ENCODE data around the gene PCDHA10. TPM values are rescaled to one million over a fixed set of nuclear protein-coding genes. Genes with fewer than 3 reads are reported as not detected.

PCDHA10 gene
- total RNA-seq, 1 experiment from 2014 or later: 10.8 TPM

- POLR2A ChIA-PET: no interaction called here
- ATAC-seq: no peak
- CTCF ChIA-PET: interaction anchor here (0.8 to 4.0 kb wide), 3 partner anchors 21 to 259 kb away, joined by 4 to 17 read pairs (median 10); partner anchors contain the start of genes PCDHA8 and PCDHB4
- H3K27me3 Mint-ChIP-seq (ENCODE audit: low read depth): no peaks in the 10 kb centered on the region
- TF ChIP-seq USF2 (CRISPR knock-in tag; IDR thresholded peaks at IDR 0.05) (no peak), E2F1 (CRISPR knock-in tag; IDR thresholded peaks at IDR 0.05) (no peak), ZSCAN18 (CRISPR knock-in tag; IDR thresholded peaks at IDR 0.05) (no peak), NR1H2 (CRISPR knock-in tag; IDR thresholded peaks at IDR 0.05) (no peak), ZNF317 (CRISPR knock-in tag; IDR thresholded peaks at IDR 0.05; ENCODE audit: borderline replicate concordance, low read depth) (no peak), ZNF423 (CRISPR knock-in tag; IDR thresholded peaks at IDR 0.05) (no peak), ZNF281 (CRISPR knock-in tag; IDR thresholded peaks at IDR 0.05) (no peak), CBFB (CRISPR knock-in tag; IDR thresholded peaks at IDR 0.05; ENCODE audit: low read depth) (no peak), IRF2 (CRISPR knock-in tag; IDR thresholded peaks at IDR 0.05; ENCODE audit: borderline replicate concordance, low read depth) (no peak), OVOL2 (CRISPR knock-in tag; IDR thresholded peaks at IDR 0.05; ENCODE audit: borderline replicate concordance) (no peak)
- peaks cover 8% of the 10 kb centered on the region for H3K4me1 Mint-ChIP-seq
- no peak for DNase-seq (ENCODE audit: low spot score)
- H3K4me3 Mint-ChIP-seq: no peak overlapping the region
- peaks cover 45% of the 10 kb centered on the region for H3K36me3 Mint-ChIP-seq
- H3K9me3 Mint-ChIP-seq: peaks cover 24% of the 10 kb centered on the region
- no peak overlapping the region for H3K27ac Mint-ChIP-seq
Measured at GRCh38 chr5:140862441-140863295, 7.0 kb downstream of the PCDHA10 start.

- TF ChIP-seq HMGXB4 (CRISPR knock-in tag; IDR thresholded peaks at IDR 0.05): peak; percentile 46; the same call in 1 of the 2 replicates
- no peak for TF ChIP-seq NFATC4 (CRISPR knock-in tag; IDR thresholded peaks at IDR 0.05)
- 0 out of 2 replicates have a peak, but pooled peaks have one; percentile 17 for TF ChIP-seq MAX (CRISPR knock-in tag; IDR thresholded peaks at IDR 0.05)
- peak within 1 kb of the TSS; percentile 88 for H3K4me3 Mint-ChIP-seq
- H3K27me3 Mint-ChIP-seq (ENCODE audit: low read depth): no peaks in the 10 kb centered on the region
- POLR2A ChIA-PET: interaction anchor here (0.6 to 1.8 kb wide), 5 partner anchors 13 to 183 kb away, joined by 3 to 13 read pairs (median 3); partner anchors contain the start of gene PCDHA10
- H3K36me3 Mint-ChIP-seq: peaks cover 33% of the 10 kb centered on the region
- peak; percentile 93 for ATAC-seq
- no peak for DNase-seq (ENCODE audit: low spot score)
- peaks cover 4% of the 10 kb centered on the region for H3K9me3 Mint-ChIP-seq
- peak within 1 kb of the TSS; percentile 78 for H3K27ac Mint-ChIP-seq
- CTCF ChIA-PET: interaction anchor here (0.6 to 4.7 kb wide), 48 partner anchors 9 to 366 kb away, joined by 3 to 99 read pairs (median 5); partner anchors contain the start of genes HARS1, HARS2, PCDHA1 and PCDHA10
- peaks cover 16% of the 10 kb centered on the region for H3K4me1 Mint-ChIP-seq
Measured at GRCh38 chr5:140868721-140869554, 13.2 kb downstream of the PCDHA10 start, which contains the start of gene PCDHA11. Gene PCDHA11, plus strand, starts transcription at chr5:140868957. Its CDS starts 147 bp downstream, at chr5:140869104.

Data from WTC11 (cell line).